Femur (tissue), 1 donor: Measurements from ENCODE around the gene BLOC1S5.
"Not testable (repeated sequence)": the region's sequence is repeated elsewhere in the genome, so short reads cannot be mapped to it uniquely, and the experiment has no call there.

Experiments used
- DNase-seq: peaks from one replicate; pipeline ENCODE4 v3.0.0-alpha.2; 2017

BLOC1S5 gene

DNA sequence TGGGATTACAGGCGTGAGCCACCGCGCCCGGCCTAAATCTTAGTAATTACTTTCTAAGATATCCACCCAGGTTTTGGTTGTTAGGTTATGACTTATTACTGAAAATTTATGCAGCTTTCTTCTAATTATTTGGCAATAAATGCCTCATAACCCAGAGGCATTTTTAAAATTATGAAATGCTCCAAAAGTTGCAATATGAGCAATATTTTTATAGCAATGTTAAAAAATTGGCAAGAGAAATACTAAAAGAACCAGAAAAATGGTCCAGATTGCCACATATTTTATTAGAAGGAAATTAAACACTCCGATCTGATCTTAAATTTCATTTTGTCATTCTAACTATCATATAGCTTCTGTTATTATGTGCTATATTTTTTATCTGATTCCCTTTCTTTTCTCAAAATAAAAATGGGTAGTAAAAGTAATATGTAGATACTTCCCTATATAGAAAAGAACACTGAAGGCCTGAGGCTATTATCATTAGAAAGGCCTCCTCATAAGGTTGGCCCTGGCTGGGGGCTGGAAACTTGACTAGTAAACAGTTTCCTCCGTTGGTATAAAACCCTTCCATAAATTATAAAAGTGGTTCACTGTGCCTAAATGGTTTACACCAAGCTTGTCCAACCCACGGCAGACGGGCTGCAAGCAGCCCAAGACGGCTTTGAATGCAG, 22.1 kb downstream of the BLOC1S5 start:
- DNase-seq: no peak

DNA sequence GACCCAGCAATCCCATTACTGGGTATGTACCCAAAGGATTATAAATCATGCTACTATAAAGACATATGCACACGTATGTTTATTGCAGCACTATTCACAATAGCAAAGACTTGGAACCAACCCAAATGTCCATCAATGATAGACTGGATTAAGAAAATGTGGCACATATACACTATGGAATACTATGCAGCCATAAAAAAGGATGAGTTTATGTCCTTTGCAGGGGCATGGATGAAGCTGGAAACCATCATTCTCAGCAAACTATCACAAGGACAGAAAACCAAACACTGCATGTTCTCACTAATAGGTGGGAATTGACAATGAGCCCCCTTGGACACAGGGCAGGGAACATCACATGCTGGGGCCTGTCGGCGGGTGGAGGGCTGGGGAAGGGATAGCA, 30.1 kb downstream of the BLOC1S5 start:
- DNase-seq: not testable (repeated sequence)

DNA sequence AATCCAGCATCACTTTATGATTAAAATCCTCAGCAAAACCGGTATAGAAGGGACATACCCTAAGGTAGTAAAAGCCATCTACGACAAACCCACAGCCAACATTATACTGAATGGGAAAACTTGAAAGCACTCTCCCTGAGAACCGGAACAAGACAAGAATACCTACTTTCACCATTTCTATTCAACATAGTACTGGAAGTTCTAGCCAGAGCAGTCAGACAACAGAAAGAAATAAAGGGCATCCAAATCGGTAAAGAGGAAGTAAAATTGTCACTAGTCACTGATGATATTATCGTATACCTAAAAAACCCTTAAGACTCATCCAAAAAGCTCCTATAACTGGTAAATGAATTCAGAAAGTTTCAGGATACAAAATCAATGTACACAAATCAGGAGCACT, 33.3 kb downstream of the BLOC1S5 start:
- no peak for DNase-seq

DNA sequence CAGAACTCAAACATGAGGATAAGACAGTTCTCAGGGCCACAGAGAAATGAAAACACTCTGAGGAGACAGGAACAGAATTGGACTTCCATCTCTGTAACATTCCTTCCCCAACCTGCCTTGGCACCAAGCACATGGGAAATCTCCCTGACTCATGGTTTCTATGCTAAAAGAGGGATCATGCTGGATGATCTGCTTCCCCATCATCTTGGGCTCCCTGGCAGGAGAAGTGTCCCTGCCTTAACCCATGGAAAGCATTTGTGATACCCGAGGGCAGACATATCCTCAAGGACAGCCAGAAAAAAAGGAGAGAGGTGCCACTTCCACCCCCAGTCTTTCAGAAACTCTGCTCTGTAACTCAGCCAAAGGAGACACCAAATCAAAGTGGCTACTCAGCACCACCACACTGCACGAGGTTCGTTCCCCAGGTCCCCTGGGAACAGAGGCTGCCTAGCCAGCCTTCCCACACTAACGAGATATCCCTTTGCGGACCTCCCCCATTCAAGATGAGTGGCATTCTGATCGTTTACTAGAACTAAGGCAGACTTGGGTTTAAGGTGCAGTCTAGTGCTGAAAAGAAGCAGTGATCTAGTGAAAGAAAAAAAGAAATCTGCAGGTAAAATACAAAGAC, 34.8 kb downstream of the BLOC1S5 start:
- DNase-seq: no peak

DNA sequence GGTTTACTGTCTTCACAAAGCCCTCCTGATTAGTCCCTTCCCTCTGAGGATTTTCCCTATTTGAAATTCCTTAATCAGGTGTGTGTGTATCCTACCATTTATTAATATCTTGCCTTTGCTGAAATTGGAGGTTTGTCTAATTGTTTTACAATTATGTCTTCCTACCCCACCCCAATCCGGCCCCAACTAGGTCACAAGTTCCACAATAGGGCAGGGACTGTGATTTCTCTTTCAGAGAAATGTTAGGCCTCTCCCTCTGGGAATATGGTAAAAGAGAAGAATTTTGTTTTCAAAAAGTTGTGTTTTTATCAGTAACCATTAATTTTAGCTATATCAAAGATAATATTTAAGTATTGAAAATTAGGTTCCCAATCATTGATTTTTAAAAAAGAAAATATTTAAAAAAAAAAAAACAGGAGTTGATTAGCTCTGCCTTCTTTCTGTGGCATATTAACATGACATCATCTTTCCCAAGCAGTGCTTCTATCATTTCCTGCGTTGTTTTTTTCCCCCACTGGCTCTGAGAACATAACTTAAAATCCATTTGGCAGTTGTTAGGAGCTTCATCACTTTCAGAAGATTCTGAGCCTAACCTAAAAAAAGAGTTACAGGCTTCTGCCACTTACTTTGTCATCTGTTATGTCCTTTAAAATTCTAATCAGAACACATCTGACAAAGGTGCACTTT, 36.1 kb downstream of the BLOC1S5 start:
- DNase-seq: no peak

DNA sequence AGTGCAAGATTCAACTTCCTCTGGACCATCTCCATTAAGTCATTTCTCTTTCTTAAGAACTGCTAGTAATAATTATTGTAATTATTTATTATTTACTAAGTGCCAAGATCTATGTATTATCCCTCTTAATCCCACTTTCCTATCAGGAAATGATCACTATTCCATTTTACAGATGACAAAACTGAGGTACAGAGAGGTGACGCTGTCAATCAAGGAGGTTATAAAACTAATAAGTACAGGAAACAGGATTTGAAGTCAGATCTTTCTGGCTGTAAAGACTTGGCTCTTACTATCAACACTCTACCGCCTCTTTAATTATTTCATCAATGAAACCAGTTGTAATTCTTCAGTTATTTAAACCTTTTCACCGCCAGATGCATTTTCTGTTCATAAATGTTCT, 37.4 kb downstream of the BLOC1S5 start:
- no peak for DNase-seq

DNA sequence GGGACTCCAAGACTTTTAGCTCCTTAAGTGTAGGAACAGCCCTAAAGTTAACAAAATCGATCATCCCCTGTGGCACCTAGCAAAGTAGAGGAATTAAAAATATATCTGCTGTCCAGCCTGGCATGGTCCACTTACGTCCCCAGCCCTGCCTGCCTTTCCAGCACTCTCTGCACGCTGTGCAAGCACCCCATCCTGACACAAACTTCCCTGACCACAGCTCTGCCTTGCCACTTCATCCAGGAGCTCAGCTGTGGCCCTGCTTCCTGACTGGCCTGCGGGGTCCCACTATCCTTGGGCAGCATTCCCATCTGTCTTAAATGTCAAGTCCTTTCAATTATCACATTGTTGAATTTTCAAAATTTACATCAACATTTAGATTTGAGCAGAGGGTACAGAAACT, 39.0 kb downstream of the BLOC1S5 start:
- no peak for DNase-seq

DNA sequence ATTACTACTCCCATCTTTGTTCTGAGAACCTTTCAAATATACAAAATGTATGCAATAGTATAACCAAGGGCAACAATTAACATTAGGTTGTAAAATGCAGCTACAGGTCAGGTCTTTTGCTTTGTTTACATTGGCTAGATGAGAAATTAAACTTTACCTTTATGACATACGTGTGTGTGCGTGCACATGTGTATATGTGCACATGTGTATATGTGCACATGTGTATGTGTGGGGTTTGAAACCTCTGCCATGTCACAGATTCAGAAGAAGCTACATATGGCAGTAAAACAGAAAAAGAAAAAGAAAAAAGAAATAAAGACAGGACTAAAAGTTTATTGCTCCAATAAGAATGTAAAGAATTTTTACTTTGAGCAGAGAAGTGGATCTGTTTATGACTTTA, 40.6 kb downstream of the BLOC1S5 start:
- DNase-seq: no peak

DNA sequence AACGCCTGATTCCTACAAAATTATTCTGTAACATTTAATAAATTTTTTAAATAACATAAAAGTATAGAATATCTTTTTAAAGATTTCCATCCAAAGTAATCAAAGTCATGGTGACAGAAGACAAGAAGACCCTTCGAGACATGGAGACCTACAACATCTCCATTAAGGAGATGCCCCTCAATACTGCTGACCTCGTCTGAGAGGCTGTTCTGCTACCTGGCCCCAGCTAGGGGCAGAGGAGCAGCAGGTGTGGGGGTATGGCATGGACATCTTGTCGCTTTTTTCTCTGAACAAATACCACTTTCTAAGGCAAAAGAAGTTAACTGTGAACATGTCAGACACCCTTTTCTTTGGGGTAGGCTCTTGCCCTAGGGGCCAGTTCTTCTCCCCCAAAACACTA, 44.1 kb downstream of the BLOC1S5 start:
- DNase-seq: no peak

DNA sequence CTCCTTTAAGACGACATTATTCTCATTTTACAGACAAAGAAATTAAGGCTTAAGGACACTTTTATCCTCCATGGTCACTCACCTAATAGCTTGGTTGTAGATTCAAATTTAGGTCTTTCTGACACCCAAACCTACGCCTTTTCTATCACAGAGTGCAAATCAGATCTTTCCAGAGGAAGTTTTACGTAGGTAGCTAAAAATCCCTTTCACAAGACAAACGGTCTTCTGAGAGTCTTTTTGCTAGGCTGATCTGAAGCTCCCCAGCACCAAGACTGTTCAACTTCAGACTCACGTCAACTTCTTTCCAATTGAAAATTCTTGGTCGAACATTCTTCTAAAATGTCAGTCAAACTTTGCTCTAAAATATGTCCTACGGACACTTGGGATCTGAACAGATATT, 46.5 kb downstream of the BLOC1S5 start:
- DNase-seq: no peak

DNA sequence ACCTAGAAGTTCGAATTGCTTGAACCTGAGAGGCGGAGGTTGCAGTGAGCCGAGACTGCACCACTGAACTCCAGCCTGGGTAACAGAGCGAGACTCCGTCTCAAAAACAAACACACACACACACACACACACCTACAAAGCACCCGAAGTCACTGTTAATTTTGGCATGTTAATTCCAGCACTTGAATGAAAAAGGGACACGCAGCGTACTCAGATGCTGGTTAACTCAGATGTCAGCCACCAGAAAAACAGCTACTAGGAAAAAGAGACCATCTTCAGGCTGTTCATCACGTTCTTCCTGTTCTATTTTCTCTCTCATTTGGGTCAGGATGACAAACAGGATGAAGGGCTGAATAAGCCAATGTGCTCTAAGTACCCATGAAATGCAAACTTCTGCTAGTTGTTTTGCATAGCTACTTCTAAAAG, 46.9 kb downstream of the BLOC1S5 start:
- no peak for DNase-seq

DNA sequence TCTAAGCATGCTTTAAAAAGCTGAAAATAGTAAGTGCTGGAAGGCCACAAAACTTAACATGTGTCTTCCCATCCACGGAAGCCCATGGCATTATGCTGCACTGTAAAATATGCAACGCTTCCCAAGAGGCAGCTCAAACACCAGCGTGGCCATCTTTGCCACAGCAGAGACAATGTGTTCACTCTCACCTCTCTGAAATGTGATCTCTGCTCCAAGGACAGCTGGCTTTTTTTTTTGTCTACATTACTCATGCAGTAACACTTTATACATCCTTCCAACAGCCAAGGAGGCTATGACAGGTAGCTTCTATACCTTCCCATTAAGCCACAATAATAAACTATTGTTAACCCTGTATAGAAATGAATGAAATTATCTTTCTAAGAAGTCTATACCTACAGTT, 49.2 kb downstream of the BLOC1S5 start:
- no peak for DNase-seq

DNA sequence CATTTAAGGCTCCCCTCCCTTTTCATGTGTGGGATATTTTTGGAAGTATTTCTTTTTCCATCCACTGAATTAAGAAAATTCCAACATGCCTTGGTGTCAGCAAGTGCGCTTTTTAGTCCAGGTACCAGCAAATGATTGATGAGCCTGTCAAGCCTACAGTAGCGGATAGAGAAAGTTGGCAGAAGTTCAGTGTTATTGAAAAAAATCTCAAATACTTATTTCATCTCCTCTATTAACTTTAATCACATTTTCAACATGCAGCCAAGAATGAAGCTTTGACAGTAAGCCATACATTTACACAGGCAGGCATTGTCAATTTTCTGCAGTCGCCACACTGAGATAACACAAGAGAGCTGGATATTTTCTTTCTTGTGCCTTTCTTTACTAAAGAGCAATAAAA, 50.4 kb downstream of the BLOC1S5 start:
- DNase-seq: no peak

DNA sequence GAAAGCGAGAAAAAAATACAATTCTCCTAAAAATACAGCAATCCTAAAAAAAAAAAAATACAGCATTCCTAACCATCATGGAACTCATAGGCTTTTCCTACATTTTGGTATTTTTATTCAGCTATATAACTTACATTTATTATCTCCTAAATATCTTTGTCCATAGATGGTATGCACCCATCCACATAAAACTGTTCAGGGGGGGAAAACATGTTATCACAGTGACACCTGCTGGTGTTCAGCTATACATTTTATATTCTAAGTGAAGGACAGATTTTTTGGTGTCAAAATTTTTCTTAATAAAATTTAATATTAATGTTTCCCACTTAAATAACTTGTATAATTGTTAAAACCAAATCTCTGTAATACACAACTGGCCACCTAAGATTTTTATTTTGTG, 58.0 kb downstream of the BLOC1S5 start:
- DNase-seq: no peak

DNA sequence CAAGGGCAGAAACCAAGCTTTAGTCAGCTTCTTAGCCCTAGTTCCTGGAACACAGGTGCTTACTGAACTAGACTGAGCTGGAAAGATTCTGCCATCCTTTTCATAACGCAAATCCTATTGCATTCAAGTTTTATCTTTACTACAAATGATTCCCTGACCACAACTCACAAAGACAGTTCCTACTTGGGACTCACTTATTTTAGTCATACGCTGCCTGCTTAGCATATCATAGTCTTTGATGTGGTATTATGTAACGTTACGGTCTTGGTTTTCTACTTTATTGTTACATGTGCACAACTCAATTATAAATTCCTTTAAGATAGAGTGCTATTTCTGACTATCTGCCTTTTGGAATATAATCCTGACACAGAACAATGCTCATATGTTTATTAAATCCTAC, 59.1 kb downstream of the BLOC1S5 start:
- no peak for DNase-seq

DNA sequence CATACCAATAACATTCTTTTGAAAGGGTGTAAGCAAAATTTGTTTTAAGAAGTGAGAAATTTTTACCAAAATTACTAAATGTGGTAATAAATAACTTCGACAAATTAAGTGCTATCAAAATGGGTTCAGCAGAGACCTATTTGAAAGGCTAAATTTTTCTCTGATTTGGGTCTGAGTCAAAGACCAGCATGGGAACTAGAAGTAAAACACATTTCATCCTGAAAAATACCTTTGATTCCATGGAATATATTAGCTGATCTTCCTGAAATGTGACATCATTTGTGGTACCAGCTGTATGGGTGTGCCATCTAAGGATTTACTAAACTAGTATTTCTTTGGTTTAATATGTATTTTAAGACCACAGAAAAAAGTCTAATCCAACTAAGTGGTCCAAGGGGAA, 63.6 kb downstream of the BLOC1S5 start:
- DNase-seq: no peak

DNA sequence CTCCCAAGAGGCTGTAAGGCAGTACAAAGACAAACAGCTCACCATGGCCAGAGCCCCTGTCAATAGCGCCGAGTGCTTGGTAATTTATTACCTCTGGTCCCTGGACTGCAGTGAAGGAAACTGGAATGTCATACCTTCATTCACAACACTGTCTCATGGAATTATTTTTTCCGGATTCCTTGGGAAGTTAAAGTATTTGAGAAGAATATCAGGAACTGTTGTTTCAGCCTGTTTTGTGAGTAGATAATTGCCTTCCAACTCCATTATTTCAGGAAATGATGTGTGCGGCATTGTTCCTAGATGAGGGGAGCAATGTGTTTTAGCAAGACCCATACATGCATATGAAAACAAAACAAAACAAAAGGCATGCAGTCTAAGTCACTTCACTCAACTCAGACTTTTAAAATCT, 64.0 kb downstream of the BLOC1S5 start:
- DNase-seq: no peak

DNA sequence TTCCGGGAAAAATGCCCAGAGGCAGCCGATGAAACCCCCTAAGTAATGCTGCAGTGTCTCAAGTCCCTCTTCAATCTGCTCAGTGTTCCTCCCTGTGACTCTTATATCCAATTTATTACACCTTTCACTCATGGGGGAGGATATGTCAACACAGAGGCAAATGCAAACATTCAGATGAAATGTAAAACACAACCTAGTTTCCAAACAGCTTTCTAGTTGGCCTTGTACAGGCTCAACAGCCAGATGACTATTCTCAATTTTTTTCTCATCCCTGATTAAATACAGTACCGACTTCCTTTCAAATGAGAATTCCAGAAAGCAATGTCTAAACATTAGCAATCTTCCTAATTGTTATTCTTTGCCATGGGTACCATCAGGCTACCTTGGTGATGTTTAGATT, 65.0 kb downstream of the BLOC1S5 start:
- DNase-seq: no peak

DNA sequence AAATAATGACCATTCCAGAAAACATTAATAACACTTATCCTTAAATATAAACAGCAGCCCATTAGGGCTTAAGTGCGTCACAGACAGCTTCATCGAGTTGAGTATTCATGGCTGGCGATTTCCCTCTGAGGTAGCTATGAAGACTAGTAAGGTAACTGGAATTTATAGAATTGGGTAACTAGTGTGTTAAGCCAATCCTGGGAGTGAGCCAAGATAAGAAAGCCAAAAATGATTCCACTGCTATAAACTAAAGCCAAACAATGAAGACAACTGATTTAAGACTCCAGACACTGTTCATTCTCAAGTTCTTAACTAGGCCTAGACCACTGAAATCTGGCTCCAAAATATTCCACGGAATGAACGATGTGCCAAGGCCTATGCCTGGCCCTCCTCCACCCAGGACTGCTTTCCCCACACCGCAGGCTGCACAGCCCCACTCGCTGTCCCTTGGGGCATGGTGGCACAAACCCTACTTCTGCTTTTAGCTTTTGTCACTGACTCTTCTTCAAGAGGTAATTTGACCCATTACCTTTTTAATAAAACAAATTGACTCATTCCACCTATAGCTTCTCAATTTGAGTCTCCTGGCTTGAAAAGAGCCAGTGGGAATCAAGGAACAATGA, 66.0 kb downstream of the BLOC1S5 start:
- no peak for DNase-seq

DNA sequence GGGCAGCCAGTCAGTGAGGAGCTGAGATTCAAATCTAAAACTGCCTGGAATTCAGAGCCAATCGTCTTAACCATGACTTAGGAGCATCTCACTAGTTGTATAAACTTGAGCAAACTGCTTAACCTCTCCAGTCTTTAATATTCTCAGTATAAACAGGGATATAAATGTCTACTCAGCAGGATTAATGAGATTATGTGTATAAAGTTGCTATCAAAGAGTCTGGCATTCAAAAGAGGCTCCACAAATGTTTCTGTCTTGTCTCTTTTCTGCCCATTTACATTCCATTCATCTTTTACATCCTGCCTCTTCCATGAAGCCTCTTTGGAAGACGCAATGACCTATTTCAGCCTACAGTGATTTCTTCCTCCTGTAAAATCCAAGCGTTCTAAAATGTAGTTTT, 66.9 kb downstream of the BLOC1S5 start:
- DNase-seq: no peak

DNA sequence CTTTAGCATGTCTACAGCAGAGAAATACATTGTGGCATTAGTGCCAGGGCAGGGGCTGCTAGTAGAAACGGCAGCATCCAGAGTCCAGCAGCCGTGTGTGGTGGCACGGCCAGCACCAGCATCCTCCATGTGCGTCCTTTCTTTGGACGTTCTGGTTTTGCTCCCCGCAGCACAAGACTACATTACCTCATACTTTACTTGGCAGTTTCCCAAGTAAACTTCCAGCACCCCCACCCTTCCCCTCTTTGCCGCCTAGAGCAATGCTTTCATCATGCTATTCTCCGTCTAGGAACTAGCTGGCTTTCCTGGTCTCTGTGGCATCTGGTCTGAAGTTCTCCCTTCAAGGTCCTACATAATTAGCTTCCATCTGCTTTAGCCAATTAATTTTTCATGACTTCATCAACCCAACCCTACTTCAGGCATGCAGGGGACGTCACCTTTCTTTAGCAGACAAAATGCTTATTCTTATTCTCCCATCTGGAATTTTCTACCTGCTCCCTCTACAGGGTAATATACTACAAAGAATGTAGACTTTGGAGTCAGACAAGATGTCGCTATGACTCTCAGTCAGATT, 67.6 kb downstream of the BLOC1S5 start:
- no peak for DNase-seq

DNA sequence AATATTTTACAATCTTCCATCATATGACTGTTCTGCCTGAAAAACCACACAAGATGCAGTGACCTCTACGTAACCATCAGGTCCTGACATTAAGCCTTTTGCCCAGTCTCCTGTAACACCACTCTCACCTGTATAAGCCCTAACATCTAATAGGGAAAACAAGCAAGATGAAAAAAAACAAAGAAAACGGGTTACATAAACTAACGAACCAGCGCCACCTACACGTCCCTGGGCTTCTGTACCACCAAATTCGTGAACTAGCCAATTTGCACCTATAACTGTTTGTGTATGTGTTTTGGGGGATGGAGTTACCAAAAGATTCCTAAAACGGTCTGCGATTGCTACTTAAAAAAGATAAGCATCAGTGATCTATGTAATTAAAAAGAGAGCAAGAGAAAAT, 70.2 kb downstream of the BLOC1S5 start:
- no peak for DNase-seq

DNA sequence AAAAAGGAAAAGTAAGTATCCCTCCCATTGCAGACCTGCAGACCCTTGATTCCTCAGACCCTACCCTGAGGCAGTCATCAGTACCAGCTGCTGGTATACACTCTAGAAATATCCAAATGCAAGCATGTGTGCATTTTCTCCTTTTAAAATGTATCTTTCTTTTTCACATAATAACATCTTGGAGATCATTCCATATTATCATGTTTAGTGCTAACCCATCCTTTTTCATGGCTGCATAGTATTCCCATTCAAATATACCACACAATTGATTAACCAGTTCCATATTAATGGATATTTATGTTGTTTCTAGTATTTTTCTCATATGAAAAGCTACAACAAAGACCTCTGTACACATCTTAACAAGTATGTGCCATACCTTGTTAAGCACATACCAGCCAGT, 70.8 kb downstream of the BLOC1S5 start:
- no peak for DNase-seq
